ENCODE data around the gene CTXN1. TPM values are rescaled to one million over a fixed set of nuclear protein-coding genes. Genes with fewer than 3 reads are reported as not detected.

The CTXN1 gene
- total RNA-seq, 1 donor from 2014 or later = 90.6 TPM

- TF ChIP-seq, protein P1, sequence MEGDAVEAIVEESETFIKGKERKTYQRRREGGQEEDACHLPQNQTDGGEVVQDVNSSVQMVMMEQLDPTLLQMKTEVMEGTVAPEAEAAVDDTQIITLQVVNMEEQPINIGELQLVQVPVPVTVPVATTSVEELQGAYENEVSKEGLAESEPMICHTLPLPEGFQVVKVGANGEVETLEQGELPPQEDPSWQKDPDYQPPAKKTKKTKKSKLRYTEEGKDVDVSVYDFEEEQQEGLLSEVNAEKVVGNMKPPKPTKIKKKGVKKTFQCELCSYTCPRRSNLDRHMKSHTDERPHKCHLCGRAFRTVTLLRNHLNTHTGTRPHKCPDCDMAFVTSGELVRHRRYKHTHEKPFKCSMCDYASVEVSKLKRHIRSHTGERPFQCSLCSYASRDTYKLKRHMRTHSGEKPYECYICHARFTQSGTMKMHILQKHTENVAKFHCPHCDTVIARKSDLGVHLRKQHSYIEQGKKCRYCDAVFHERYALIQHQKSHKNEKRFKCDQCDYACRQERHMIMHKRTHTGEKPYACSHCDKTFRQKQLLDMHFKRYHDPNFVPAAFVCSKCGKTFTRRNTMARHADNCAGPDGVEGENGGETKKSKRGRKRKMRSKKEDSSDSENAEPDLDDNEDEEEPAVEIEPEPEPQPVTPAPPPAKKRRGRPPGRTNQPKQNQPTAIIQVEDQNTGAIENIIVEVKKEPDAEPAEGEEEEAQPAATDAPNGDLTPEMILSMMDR (IDR thresholded peaks at IDR 0.05; ENCODE audit: partially characterized antibody, unreplicated experiment) = no peak
- Mint-ChIP-seq H3K4me1 (ENCODE audit: low read depth, unreplicated experiment) (peaks cover 10% of the 10 kb centered on the region), H3K27me3 (ENCODE audit: unreplicated experiment) (peaks cover 12% of the 10 kb centered on the region), H3K36me3 (ENCODE audit: unreplicated experiment) (no peaks in the 10 kb centered on the region), H3K27ac (ENCODE audit: unreplicated experiment) (peak overlapping the region; percentile 12), H3K9me3 (ENCODE audit: unreplicated experiment) (peaks cover 12% of the 10 kb centered on the region), H3K4me3 (ENCODE audit: unreplicated experiment) (peak overlapping the region; percentile 86)
- DNase-seq = peak; percentile 55
Observed at GRCh38 chr19:7904074-7905020, 21.6 kb downstream of the CTXN1 start.

DNA sequence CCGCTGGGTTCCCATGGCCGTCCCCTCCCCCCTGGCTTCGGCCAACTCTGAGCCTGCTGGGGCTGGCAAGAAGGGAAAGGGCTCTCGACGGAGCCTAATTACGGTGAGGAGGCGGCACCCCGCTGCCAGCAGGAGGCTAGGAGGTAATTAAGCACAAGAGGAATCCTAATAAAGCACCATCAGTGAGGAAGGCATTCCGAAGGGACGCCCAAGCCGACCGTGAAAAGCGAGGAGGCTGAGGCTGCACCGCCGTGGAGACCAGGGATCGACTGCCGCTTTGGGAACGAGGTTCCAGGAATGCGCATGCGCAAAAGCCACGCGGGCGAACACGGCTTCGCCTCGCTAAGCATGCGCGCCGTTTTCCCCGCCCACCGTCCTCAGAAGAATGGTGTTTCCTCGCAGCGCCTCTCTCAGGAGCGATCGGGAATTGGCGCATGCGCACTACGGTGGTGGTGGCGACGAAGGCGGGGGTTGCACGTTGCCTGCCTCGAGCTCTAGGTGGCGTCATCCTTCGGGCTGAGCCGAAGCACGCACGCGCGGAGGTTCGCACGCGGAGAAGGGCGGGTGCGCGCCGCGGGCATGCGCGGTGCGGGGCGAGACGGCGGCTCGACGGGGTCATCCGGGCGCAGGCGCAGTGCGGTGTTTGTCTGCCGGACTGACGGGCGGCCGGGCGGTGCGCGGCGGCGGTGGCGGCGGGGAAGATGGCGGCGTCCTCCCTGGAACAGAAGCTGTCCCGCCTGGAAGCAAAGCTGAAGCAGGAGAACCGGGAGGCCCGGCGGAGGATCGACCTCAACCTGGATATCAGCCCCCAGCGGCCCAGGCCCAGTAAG lies 22.5 kb downstream of the CTXN1 start, which contains the start of gene MAP2K7:
Gene MAP2K7 (plus strand): TSS at position 634 of the 830 bp plus-strand sequence. CDS start 68 bp downstream, at position 702.
- peak within 1 kb of the TSS; percentile 91 for H3K4me3 Mint-ChIP-seq (ENCODE audit: unreplicated experiment)

DNA sequence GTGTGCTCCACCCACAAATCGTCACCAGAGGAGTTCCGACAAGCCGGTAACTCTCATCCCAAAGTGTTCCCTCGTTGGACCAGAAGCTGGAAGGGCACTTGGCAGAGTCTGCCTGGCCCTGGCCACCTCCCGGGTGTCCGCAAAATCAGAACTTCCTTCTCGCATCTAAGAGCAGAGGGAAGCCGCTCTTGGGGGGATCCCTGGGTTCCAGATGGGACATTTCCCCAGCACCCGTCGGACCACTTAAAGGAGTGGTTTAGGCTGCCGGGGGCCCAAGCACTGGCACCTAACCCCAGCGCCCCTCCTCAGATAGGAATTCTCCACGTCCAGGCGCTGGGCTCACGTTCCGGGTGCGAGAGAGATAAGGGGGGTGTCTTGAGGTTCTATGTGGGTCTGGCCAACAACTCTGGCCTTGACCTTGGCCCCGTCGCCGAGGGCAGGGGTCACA lies 23.1 kb downstream of the CTXN1 start:
- peak overlapping the region; percentile 90 for H3K27ac Mint-ChIP-seq (ENCODE audit: unreplicated experiment)
- peaks cover 12% of the 10 kb centered on the region for H3K27me3 Mint-ChIP-seq (ENCODE audit: unreplicated experiment)
- H3K36me3 Mint-ChIP-seq (ENCODE audit: unreplicated experiment) = no peaks in the 10 kb centered on the region
- H3K9me3 Mint-ChIP-seq (ENCODE audit: unreplicated experiment) = peaks cover 11% of the 10 kb centered on the region
- TF ChIP-seq, protein P1 (IDR thresholded peaks at IDR 0.05; ENCODE audit: partially characterized antibody, unreplicated experiment) = no peak
- DNase-seq = no peak
- peak overlapping the region; percentile 91 for H3K4me3 Mint-ChIP-seq (ENCODE audit: unreplicated experiment)
- peaks cover 10% of the 10 kb centered on the region for H3K4me1 Mint-ChIP-seq (ENCODE audit: low read depth, unreplicated experiment)

More for the DNA sequence above, 22.5 kb downstream of the CTXN1 start, which contains the start of gene MAP2K7:
- peak; percentile 100 for DNase-seq
- H3K27me3 Mint-ChIP-seq (ENCODE audit: unreplicated experiment) = peaks cover 12% of the 10 kb centered on the region
- peak within 1 kb of the TSS; percentile 90 for H3K27ac Mint-ChIP-seq (ENCODE audit: unreplicated experiment)
- H3K36me3 Mint-ChIP-seq (ENCODE audit: unreplicated experiment) = no peaks in the 10 kb centered on the region
- peaks cover 12% of the 10 kb centered on the region for H3K9me3 Mint-ChIP-seq (ENCODE audit: unreplicated experiment)
- peaks cover 10% of the 10 kb centered on the region for H3K4me1 Mint-ChIP-seq (ENCODE audit: low read depth, unreplicated experiment)
- TF ChIP-seq, protein P1 (IDR thresholded peaks at IDR 0.05; ENCODE audit: partially characterized antibody, unreplicated experiment) = peak; percentile 45

DNA sequence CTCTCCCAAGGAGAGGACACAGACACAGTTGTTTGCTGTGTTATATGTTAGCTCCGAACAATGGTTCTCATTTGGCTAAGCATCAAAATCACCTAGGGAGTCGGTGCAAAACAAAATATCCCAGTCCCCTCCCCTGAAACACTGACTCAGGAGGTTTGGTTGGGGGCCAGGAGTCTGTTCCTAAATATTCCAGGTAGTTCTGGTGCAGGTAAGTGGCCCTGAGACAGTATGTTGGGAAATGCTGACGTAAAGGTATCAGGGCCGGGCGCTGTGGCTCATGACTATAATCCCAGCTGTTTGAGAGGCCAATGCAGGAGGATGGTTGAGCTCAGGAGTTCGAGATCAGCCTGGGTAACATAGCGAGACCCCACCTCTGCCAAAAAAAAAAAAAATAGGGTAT lies 24.6 kb downstream of the CTXN1 start:
- Mint-ChIP-seq H3K9me3 (ENCODE audit: unreplicated experiment) (peaks cover 10% of the 10 kb centered on the region), H3K4me3 (ENCODE audit: unreplicated experiment) (no peak overlapping the region), H3K36me3 (ENCODE audit: unreplicated experiment) (no peaks in the 10 kb centered on the region), H3K27ac (ENCODE audit: unreplicated experiment) (no peak overlapping the region), H3K4me1 (ENCODE audit: low read depth, unreplicated experiment) (peaks cover 10% of the 10 kb centered on the region), H3K27me3 (ENCODE audit: unreplicated experiment) (peaks cover 12% of the 10 kb centered on the region)
- DNase-seq = no peak
- TF ChIP-seq, protein P1 (IDR thresholded peaks at IDR 0.05; ENCODE audit: partially characterized antibody, unreplicated experiment) = no peak
